ENCODE measurements around the gene NTN1. TPM values are rescaled to one million over a fixed set of nuclear protein-coding genes. Genes with fewer than 3 reads are reported as not detected.
A peak's percentile ranks its signal among the peaks of the same experiment; 100 is the strongest.
"Not testable (repeated sequence)": the region's sequence is repeated elsewhere in the genome, so short reads cannot be mapped to it uniquely, and the experiment has no call there.

NTN1 gene
- total RNA-seq, 5 donors from 2014 or later (not counting 1 experiment from before 2014, with no cell fraction given), result 0.07 to 0.15 (median 0.12) TPM; not detected in 1

DNA sequence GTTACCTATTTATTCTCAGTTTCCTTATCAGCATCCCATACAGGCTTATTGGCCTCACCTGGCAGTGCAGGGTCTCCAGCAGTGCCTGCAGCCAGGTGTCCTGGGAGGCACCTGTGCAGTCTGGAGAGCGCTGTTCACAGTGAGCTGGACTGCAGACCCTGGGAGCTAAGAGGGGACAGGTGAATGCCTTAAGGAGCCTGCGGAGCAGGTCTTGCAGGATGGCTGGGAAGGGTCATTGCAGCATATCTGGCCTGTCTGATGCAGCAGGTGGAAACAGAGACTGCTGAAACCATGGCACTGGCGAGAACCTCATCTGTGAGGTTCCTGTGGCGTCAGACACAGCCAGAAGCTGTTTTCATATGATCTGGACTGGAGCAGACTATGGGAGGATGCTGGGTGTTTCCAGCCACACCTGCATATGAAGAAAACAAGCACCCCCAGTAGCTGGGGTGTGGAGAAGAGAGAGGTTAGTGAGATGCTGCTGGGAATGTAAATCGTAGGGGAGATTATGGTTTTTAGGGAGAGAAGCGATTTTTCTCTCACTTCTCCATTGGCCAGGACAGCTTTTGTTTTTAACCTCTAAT, 77.0 kb downstream of the NTN1 start:
- peaks cover 14 to 40% of the 10 kb centered on the region in 2 donors for H3K27me3 Mint-ChIP-seq
- no peaks in the 10 kb centered on the region for H3K9me3 ChIP-seq
- CTCF ChIA-PET, result no interaction called here
- no peaks in the 10 kb centered on the region for H3K36me3 ChIP-seq (ENCODE audit: control insufficient read depth in 2 of 2, extremely low read depth in 1 of 2, insufficient read depth in 1 of 2, low read length in 1 of 2)
- no peak overlapping the region for H3K27ac ChIP-seq (ENCODE audit: low read length)
- no peak overlapping the region for H3K27ac Mint-ChIP-seq
- no peak overlapping the region for H3K4me3 ChIP-seq (ENCODE audit: control insufficient read depth in 1 of 2, extremely low read depth in 1 of 2, low read length in 1 of 2)
- H3K36me3 Mint-ChIP-seq, result no peaks in the 10 kb centered on the region
- peaks cover 0 to 7% (median 0%) of the 10 kb centered on the region in 3 donors for H3K9me3 Mint-ChIP-seq
- peaks cover 0 to 12% of the 10 kb centered on the region in 2 experiments for H3K27me3 ChIP-seq (replicated peaks in 1 of 2; ENCODE audit: control insufficient read depth in 2 of 2, extremely low read depth in 1 of 2, insufficient read depth in 2 of 2, low read length in 1 of 2)
- WGBS (ENCODE audit: insufficient coverage), result 88% methylated on average over 2 of the region's 6 CpGs
- no peak overlapping the region for H3K4me3 Mint-ChIP-seq
- H3K4me1 Mint-ChIP-seq, result no peaks in the 10 kb centered on the region
- POLR2A ChIA-PET, result no interaction called here
- DNase-seq (peak in 1 of 35 experiments; percentile 4), ATAC-seq (replicated peaks in 1 of 4) (no peak)
- H3K4me1 ChIP-seq (ENCODE audit: control insufficient read depth in 1 of 2, extremely low read depth in 1 of 2, insufficient read depth in 2 of 2, low read length in 2 of 2), result no peaks in the 10 kb centered on the region

DNA sequence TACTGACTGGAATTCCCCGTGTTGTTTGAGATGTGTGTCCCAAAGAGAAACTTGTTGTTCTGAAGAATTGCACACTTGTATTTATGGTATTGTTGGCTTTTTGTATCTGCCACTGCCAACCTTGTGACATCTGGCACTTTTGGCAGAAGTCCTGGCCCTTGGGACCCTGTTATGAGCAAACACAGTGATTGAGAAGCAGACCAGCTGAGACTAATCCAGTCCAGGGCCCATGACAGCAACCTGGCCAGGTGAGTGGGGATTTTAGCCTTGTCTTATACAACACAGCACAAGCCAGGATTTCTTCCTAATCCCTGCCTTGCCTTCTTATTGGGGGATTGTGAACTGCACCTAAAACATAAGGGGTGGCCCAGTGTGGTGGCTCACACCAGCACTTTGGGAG, 80.0 kb downstream of the NTN1 start:
- Mint-ChIP-seq H3K27me3 (peaks cover 16 to 43% of the 10 kb centered on the region in 2 donors), H3K9me3 (peaks cover 0 to 7% (median 0%) of the 10 kb centered on the region in 3 donors), H3K4me3 (no peak overlapping the region), H3K27ac (no peak overlapping the region), H3K36me3 (no peaks in the 10 kb centered on the region), H3K4me1 (no peaks in the 10 kb centered on the region)
- Histone ChIP-seq H3K4me1 (ENCODE audit: control insufficient read depth in 1 of 2, extremely low read depth in 1 of 2, insufficient read depth in 2 of 2, low read length in 2 of 2) (no peaks in the 10 kb centered on the region), H3K27me3 (replicated peaks in 1 of 2; ENCODE audit: control insufficient read depth in 2 of 2, extremely low read depth in 1 of 2, insufficient read depth in 2 of 2, low read length in 1 of 2) (peaks cover 0 to 12% of the 10 kb centered on the region in 2 experiments), H3K27ac (ENCODE audit: low read length) (no peak overlapping the region), H3K4me3 (ENCODE audit: control insufficient read depth in 1 of 2, extremely low read depth in 1 of 2, low read length in 1 of 2) (no peak overlapping the region), H3K9me3 (no peaks in the 10 kb centered on the region), H3K36me3 (ENCODE audit: control insufficient read depth in 2 of 2, extremely low read depth in 1 of 2, insufficient read depth in 1 of 2, low read length in 1 of 2) (no peaks in the 10 kb centered on the region)
- ATAC-seq (replicated peaks in 1 of 4), result no peak
- no peak for DNase-seq
- WGBS (ENCODE audit: insufficient coverage), result no CpG with 5 or more reads among the region's 1 CpG
- ChIA-PET POLR2A (no interaction called here), CTCF (no interaction called here)

DNA sequence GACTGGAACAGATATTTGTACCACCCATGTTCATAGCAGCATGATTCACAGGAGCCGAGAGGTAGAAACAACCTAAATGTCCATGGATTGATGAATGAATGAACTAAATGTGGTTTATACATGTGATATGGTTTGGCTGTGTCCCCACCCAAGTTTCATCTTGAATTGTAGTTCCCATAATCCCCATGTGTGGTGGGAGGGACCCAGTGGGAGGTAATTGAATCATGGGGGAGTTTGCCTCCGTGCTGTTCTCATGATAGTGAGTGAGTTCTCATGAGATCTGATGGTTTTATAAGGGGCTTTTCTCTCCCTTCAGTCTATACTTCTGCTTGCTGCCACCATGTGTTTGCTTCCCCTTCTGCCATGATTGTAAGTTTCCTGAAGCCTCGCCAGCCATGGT, 81.9 kb downstream of the NTN1 start:
- H3K27ac ChIP-seq (ENCODE audit: low read length); H3K4me3 Mint-ChIP-seq; H3K4me1 ChIP-seq (ENCODE audit: control insufficient read depth in 1 of 2, extremely low read depth in 1 of 2, insufficient read depth in 2 of 2, low read length in 2 of 2); DNase-seq; H3K36me3 Mint-ChIP-seq; H3K4me1 Mint-ChIP-seq; H3K4me3 ChIP-seq (ENCODE audit: control insufficient read depth in 1 of 2, extremely low read depth in 1 of 2, low read length in 1 of 2); H3K27me3 ChIP-seq (replicated peaks in 1 of 2; ENCODE audit: control insufficient read depth in 2 of 2, extremely low read depth in 1 of 2, insufficient read depth in 2 of 2, low read length in 1 of 2); H3K9me3 ChIP-seq; H3K27ac Mint-ChIP-seq; H3K36me3 ChIP-seq (ENCODE audit: control insufficient read depth in 2 of 2, extremely low read depth in 1 of 2, insufficient read depth in 1 of 2, low read length in 1 of 2); CTCF ChIA-PET; H3K9me3 Mint-ChIP-seq; ATAC-seq (replicated peaks in 1 of 4): not testable (repeated sequence)
- POLR2A ChIA-PET, result interaction anchor here in 1 of 2 donors (0.6 kb wide), 1 partner anchor 38 kb away, joined by 5 read pairs; no protein-coding TSS in a partner anchor
- no CpG with 5 or more reads among the region's 3 CpGs for WGBS (ENCODE audit: insufficient coverage)
- H3K27me3 Mint-ChIP-seq, result peaks cover 12 to 31% of the 10 kb centered on the region in 2 donors

- ATAC-seq (replicated peaks in 1 of 4) (no peak), DNase-seq (no peak)
- peaks cover 0 to 9% of the 10 kb centered on the region in 2 experiments for H3K27me3 ChIP-seq (replicated peaks in 1 of 2; ENCODE audit: control insufficient read depth in 2 of 2, extremely low read depth in 1 of 2, insufficient read depth in 2 of 2, low read length in 1 of 2)
- no peaks in the 10 kb centered on the region for H3K9me3 ChIP-seq
- Mint-ChIP-seq H3K4me1 (no peaks in the 10 kb centered on the region), H3K27ac (no peak overlapping the region), H3K36me3 (no peaks in the 10 kb centered on the region), H3K27me3 (peaks cover 9 to 22% of the 10 kb centered on the region in 2 donors), H3K4me3 (no peak overlapping the region), H3K9me3 (peaks cover 0 to 7% (median 0%) of the 10 kb centered on the region in 3 donors)
- no peak overlapping the region for H3K27ac ChIP-seq (ENCODE audit: low read length)
- H3K36me3 ChIP-seq (ENCODE audit: control insufficient read depth in 2 of 2, extremely low read depth in 1 of 2, insufficient read depth in 1 of 2, low read length in 1 of 2), result no peaks in the 10 kb centered on the region
- CTCF ChIA-PET, result no interaction called here
- no peak overlapping the region for H3K4me3 ChIP-seq (ENCODE audit: control insufficient read depth in 1 of 2, extremely low read depth in 1 of 2, low read length in 1 of 2)
- H3K4me1 ChIP-seq (ENCODE audit: control insufficient read depth in 1 of 2, extremely low read depth in 1 of 2, insufficient read depth in 2 of 2, low read length in 2 of 2), result no peaks in the 10 kb centered on the region
- POLR2A ChIA-PET, result no interaction called here
- 92% methylated on average over 16 of the region's 18 CpGs for WGBS (ENCODE audit: insufficient coverage)
These were observed 83.2 kb downstream of the NTN1 start for GRCh38 chr17:9104370-9105041.

DNA sequence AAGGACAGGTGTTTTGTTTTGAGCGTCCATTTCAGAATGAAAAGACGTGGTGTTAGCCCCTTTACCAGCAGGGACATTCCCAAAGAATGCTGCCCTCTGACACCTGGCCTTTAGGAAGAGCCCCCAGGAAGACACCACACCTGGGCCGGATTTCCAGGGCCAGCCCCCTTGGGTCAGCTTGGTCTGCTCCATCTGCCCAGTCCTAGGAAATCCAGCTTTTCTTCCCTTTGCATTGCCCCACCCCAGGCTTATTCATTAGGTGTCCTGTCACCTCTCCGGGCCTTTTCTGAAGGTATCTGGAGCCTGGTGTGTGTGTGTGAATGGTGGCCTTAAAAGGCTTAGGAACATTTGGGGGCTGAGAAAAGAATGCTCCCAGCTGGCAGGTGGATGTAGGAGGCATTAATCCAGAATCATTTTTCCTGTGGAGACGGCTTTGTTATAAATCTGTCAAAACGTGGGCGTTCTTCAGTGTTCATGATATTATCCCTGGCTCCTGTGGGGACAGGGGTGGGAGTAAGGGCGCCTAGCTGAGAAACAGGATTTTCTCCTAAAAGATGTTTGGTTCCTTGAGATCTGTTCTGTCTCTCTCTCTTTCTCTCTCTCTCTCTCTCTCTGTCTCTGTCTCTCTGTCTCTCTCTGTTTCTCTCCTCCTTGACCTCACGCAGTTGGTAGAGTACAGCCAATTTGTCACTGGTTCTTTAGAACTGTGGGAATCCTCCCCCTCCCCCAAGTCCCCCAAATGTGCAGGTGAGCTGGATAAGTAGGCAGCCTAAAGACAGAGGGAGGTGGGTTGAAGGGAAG, 84.0 kb downstream of the NTN1 start:
- Histone ChIP-seq H3K27me3 (replicated peaks in 1 of 2; ENCODE audit: control insufficient read depth in 2 of 2, extremely low read depth in 1 of 2, insufficient read depth in 2 of 2, low read length in 1 of 2) (peaks cover 0 to 9% of the 10 kb centered on the region in 2 experiments), H3K4me1 (ENCODE audit: control insufficient read depth in 1 of 2, extremely low read depth in 1 of 2, insufficient read depth in 2 of 2, low read length in 2 of 2) (no peaks in the 10 kb centered on the region), H3K27ac (ENCODE audit: low read length) (no peak overlapping the region), H3K9me3 (no peaks in the 10 kb centered on the region), H3K36me3 (ENCODE audit: control insufficient read depth in 2 of 2, extremely low read depth in 1 of 2, insufficient read depth in 1 of 2, low read length in 1 of 2) (no peaks in the 10 kb centered on the region), H3K4me3 (ENCODE audit: control insufficient read depth in 1 of 2, extremely low read depth in 1 of 2, low read length in 1 of 2) (no peak overlapping the region)
- 83% methylated on average over 4 of the region's 9 CpGs for WGBS (ENCODE audit: insufficient coverage)
- peaks cover 12 to 21% of the 10 kb centered on the region in 2 donors for H3K27me3 Mint-ChIP-seq
- ATAC-seq (replicated peaks in 1 of 4) (no peak), DNase-seq (no peak)
- no peak overlapping the region for H3K27ac Mint-ChIP-seq
- no peaks in the 10 kb centered on the region for H3K4me1 Mint-ChIP-seq
- ChIA-PET CTCF (no interaction called here), POLR2A (no interaction called here)
- H3K4me3 Mint-ChIP-seq, result no peak overlapping the region
- no peaks in the 10 kb centered on the region for H3K36me3 Mint-ChIP-seq
- peaks cover 0 to 7% (median 0%) of the 10 kb centered on the region in 3 donors for H3K9me3 Mint-ChIP-seq

- H3K4me1 Mint-ChIP-seq; H3K27ac Mint-ChIP-seq; H3K4me3 ChIP-seq (ENCODE audit: control insufficient read depth in 1 of 2, extremely low read depth in 1 of 2, low read length in 1 of 2); POLR2A ChIA-PET; H3K9me3 ChIP-seq; H3K4me1 ChIP-seq (ENCODE audit: control insufficient read depth in 1 of 2, extremely low read depth in 1 of 2, insufficient read depth in 2 of 2, low read length in 2 of 2); H3K4me3 Mint-ChIP-seq; H3K27ac ChIP-seq (ENCODE audit: low read length); H3K36me3 Mint-ChIP-seq; CTCF ChIA-PET; ATAC-seq (replicated peaks in 1 of 4); H3K9me3 Mint-ChIP-seq; DNase-seq; H3K36me3 ChIP-seq (ENCODE audit: control insufficient read depth in 2 of 2, extremely low read depth in 1 of 2, insufficient read depth in 1 of 2, low read length in 1 of 2); H3K27me3 ChIP-seq (replicated peaks in 1 of 2; ENCODE audit: control insufficient read depth in 2 of 2, extremely low read depth in 1 of 2, insufficient read depth in 2 of 2, low read length in 1 of 2): not testable (repeated sequence)
- WGBS (ENCODE audit: insufficient coverage), result 95% methylated on average over 6 of the region's 9 CpGs
- H3K27me3 Mint-ChIP-seq, result peaks cover 15 to 23% of the 10 kb centered on the region in 2 donors
These were observed 85.0 kb downstream of the NTN1 start for GRCh38 chr17:9106278-9106677.

All from T-cell (primary cell).